Measurements from ENCODE around the gene MAEL. TPM values are rescaled to one million over a fixed set of nuclear protein-coding genes. Genes with fewer than 3 reads are reported as not detected.

The MAEL gene
- total and polyA plus RNA-seq, 3 donors from 2014 or later = 113 to 333 (median 181) TPM

DNA sequence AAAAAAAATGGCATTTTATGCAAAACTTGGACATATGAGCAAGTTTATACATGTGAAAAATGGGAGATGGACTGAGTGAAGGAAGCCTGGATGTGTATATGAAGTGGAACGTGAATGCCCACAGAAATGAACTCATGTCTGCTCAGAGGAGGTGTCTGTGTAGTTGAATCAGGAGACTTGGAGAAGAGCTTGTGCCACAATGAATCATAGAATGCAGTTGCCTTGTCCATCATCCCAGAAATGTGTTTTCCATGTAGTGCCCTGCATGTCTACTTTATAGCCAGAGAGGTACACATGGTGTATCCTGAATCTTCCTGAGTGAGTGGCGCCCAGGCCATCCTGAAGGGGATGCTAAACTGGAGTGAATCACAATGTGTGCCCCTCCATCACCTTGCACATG lies 11.1 kb upstream of the MAEL start:
- intact Hi-C loops (cut with DNase I; ENCODE audit: low total_unique reads) = no loop called here

DNA sequence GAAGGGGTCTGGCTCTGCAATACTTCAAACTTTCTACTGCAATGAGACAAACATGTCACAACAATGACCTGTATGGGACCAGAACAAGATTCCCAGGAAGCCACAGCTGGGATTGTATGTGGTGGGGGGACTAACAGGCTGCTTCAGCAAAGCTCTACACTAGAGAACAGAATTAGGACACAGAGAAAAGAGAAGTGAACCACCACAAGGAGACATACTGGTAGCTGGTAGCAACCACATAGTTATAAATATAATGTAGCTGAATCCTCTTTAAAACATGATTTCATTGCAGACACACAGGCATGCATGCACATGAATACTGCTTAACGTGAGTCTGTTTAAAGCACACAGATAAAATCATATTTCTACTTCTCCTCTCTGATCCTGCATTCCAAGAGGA lies 10.3 kb upstream of the MAEL start:
- no peak overlapping the region for H3K27ac ChIP-seq
- no peaks in the 10 kb centered on the region for H3K27me3 ChIP-seq
- WGBS, 2 donors = 48 to 57% methylated on average over 1 of the region's 1 CpG
- H3K4me3 ChIP-seq = no peak overlapping the region
- H3K36me3 ChIP-seq (ENCODE audit: low read depth, missing control alignments) = no peaks in the 10 kb centered on the region
- peaks cover 7% of the 10 kb centered on the region for H3K4me1 ChIP-seq
- TF ChIP-seq, protein P1, sequence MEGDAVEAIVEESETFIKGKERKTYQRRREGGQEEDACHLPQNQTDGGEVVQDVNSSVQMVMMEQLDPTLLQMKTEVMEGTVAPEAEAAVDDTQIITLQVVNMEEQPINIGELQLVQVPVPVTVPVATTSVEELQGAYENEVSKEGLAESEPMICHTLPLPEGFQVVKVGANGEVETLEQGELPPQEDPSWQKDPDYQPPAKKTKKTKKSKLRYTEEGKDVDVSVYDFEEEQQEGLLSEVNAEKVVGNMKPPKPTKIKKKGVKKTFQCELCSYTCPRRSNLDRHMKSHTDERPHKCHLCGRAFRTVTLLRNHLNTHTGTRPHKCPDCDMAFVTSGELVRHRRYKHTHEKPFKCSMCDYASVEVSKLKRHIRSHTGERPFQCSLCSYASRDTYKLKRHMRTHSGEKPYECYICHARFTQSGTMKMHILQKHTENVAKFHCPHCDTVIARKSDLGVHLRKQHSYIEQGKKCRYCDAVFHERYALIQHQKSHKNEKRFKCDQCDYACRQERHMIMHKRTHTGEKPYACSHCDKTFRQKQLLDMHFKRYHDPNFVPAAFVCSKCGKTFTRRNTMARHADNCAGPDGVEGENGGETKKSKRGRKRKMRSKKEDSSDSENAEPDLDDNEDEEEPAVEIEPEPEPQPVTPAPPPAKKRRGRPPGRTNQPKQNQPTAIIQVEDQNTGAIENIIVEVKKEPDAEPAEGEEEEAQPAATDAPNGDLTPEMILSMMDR (IDR thresholded peaks at IDR 0.05) = no peak
- no peak for TF ChIP-seq POLR2A (IDR thresholded peaks at IDR 0.05)
- no peak for DNase-seq
- H3K9me3 ChIP-seq = no peaks in the 10 kb centered on the region
- intact Hi-C loops (cut with DNase I; ENCODE audit: low total_unique reads) = no loop called here

More for the DNA sequence above, 11.1 kb upstream of the MAEL start:
- no peaks in the 10 kb centered on the region for H3K36me3 ChIP-seq (ENCODE audit: low read depth, missing control alignments)
- no peaks in the 10 kb centered on the region for H3K9me3 ChIP-seq
- no peak for DNase-seq
- H3K4me1 ChIP-seq = peaks cover 7% of the 10 kb centered on the region
- no peak overlapping the region for H3K4me3 ChIP-seq
- no peaks in the 10 kb centered on the region for H3K27me3 ChIP-seq
- no peak overlapping the region for H3K27ac ChIP-seq
- TF ChIP-seq, protein P1 (IDR thresholded peaks at IDR 0.05) = no peak
- no peak for TF ChIP-seq POLR2A (IDR thresholded peaks at IDR 0.05)
- WGBS, 2 donors = 88 to 93% methylated on average over 2 of the region's 2 CpGs

DNA sequence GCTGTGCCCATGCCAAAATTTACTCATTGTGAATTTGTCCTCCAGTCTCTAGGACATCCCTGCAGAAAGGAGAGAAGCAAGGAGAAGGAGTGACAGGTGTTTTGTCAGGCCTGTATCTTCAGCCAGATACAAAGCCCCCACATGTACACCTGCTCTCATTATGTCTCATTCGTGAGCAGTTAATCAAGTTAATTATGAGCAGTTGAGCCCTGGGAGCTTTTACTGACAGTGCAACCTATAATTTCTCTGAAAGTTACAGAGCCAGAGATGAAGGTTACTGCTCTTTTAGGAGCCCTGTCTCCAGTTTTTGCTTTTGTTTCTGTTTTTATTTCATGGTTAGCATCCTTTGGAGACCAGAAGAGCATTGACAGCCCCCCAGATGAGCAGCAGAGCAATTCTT lies 8.7 kb upstream of the MAEL start:
- Histone ChIP-seq H3K9me3 (no peaks in the 10 kb centered on the region), H3K4me1 (no peaks in the 10 kb centered on the region), H3K27ac (no peak overlapping the region), H3K27me3 (no peaks in the 10 kb centered on the region), H3K36me3 (ENCODE audit: low read depth, missing control alignments) (no peaks in the 10 kb centered on the region), H3K4me3 (no peak overlapping the region)
- DNase-seq = no peak
- TF ChIP-seq POLR2A (IDR thresholded peaks at IDR 0.05) = no peak
- TF ChIP-seq, protein P1 (IDR thresholded peaks at IDR 0.05) = no peak
- intact Hi-C loops (cut with DNase I; ENCODE audit: low total_unique reads) = no loop called here
- 50 to 76% methylated on average over 1 of the region's 1 CpG for WGBS, 2 donors

DNA sequence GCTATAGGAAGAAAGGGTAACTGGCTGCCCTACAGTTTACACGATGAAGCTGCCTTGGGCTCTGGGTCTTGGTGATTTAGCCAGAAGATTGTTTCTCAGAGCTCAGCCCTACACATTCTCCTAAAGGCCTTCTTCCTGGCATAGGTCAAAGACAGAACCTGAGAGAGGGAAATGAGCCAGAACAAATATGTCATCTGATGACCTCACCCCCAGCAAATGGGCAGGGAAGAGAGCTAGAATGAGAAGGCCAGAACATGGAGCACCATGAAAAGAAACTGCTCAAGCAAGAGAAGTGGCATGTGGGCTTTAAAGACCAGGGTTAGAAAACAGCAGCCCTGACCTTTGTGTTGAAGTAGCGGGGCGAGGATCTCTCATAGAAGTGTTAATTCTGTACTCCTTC lies 8.3 kb upstream of the MAEL start:
- Histone ChIP-seq H3K9me3 (no peaks in the 10 kb centered on the region), H3K27me3 (no peaks in the 10 kb centered on the region), H3K4me1 (no peaks in the 10 kb centered on the region), H3K36me3 (ENCODE audit: low read depth, missing control alignments) (no peaks in the 10 kb centered on the region), H3K4me3 (no peak overlapping the region), H3K27ac (no peak overlapping the region)
- intact Hi-C loops (cut with DNase I; ENCODE audit: low total_unique reads) = no loop called here
- no peak for DNase-seq
- TF ChIP-seq, protein P1 (IDR thresholded peaks at IDR 0.05) = no peak
- TF ChIP-seq POLR2A (IDR thresholded peaks at IDR 0.05) = no peak
- 75 to 87% methylated on average over 3 of the region's 3 CpGs for WGBS, 2 donors

DNA sequence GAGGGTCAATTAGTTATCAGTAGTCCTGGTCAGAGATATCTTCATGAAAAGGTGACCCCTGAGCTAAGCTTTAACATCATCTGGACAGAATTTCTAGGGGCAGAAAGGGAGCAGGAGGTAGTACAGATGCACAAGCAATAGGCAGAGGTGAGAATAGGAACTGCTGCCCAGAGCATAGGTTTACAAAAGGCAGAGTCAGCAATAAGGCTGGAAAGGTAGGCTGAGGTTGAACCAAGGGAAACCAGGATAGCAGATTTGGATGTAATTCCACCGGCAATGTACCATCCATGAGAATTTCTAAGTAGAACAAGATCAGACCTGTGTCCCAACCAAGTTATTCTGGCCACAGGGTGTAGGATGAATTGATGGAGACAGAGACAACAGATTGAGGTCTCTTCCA lies 7.5 kb upstream of the MAEL start:
- DNase-seq = no peak
- WGBS, 2 donors = 88 to 91% methylated on average over 1 of the region's 1 CpG
- TF ChIP-seq, protein P1 (IDR thresholded peaks at IDR 0.05) = no peak
- no peak for TF ChIP-seq POLR2A (IDR thresholded peaks at IDR 0.05)
- no peaks in the 10 kb centered on the region for H3K4me1 ChIP-seq
- intact Hi-C loops (cut with DNase I; ENCODE audit: low total_unique reads) = no loop called here
- no peak overlapping the region for H3K4me3 ChIP-seq
- no peaks in the 10 kb centered on the region for H3K36me3 ChIP-seq (ENCODE audit: low read depth, missing control alignments)
- no peaks in the 10 kb centered on the region for H3K27me3 ChIP-seq
- no peak overlapping the region for H3K27ac ChIP-seq
- H3K9me3 ChIP-seq = no peaks in the 10 kb centered on the region
